Activated CD4-positive, alpha-beta T cell treated with anti-CD3 and anti-CD28 coated beads, Interleukin-2, amount 10 ng/mL, durations not matched to agents 7 days and 5 days (primary cell): ENCODE data around the gene CORO2A. TPM values are rescaled to one million over a fixed set of nuclear protein-coding genes. Genes with fewer than 3 reads are reported as not detected.
"Not testable (repeated sequence)": the region's sequence is repeated elsewhere in the genome, so short reads cannot be mapped to it uniquely, and the experiment has no call there.

Source experiments
- CTCF ChIA-PET: fragments of 350-600 bp; sonication (Branson Sonifier 250); formaldehyde crosslinking; loops from one replicate; lab custom pipeline; 2021; ENCODE audit warnings: antibody characterized with exemption; lab: Charles Lee
- POLR2A ChIA-PET: fragments of 350-600 bp; sonication (Branson Sonifier 250); formaldehyde crosslinking; loops from one replicate; lab custom pipeline; 2021; ENCODE audit warnings: antibody characterized with exemption; lab: Charles Lee
- DNase-seq: peaks from one replicate; pipeline ENCODE4 v3.0.0-alpha.2; 2020
- H3K27ac Mint-ChIP-seq: one replicate; pipeline ENCODE4 v1.8.0; 2021; ENCODE audit warnings: mild to moderate bottlenecking, moderate library complexity, mixed read lengths
- H3K27me3 Mint-ChIP-seq: one replicate; pipeline ENCODE4 v1.8.0; 2021; ENCODE audit warnings: mixed read lengths
- H3K36me3 Mint-ChIP-seq: one replicate; pipeline ENCODE4 v1.8.0; 2021; ENCODE audit warnings: low read depth, mixed read lengths
- H3K4me1 Mint-ChIP-seq: one replicate; pipeline ENCODE4 v1.8.0; 2021; ENCODE audit warnings: mixed read lengths
- H3K4me3 Mint-ChIP-seq: one replicate; pipeline ENCODE4 v1.8.0; 2021; ENCODE audit warnings: mild to moderate bottlenecking, moderate library complexity, mixed read lengths
- H3K9me3 Mint-ChIP-seq: one replicate; pipeline ENCODE4 v1.8.0; 2021; ENCODE audit warnings: mixed read lengths
- total RNA-seq, 2 experiments: library from RNA; stranded (reverse); gene quantifications; one replicate each; pipeline ENCODE4 v1.2.3, GENCODE V29; 2021

Gene CORO2A
- total RNA-seq, 2 experiments from 2014 or later, result 7.2 to 8.2 TPM

DNA sequence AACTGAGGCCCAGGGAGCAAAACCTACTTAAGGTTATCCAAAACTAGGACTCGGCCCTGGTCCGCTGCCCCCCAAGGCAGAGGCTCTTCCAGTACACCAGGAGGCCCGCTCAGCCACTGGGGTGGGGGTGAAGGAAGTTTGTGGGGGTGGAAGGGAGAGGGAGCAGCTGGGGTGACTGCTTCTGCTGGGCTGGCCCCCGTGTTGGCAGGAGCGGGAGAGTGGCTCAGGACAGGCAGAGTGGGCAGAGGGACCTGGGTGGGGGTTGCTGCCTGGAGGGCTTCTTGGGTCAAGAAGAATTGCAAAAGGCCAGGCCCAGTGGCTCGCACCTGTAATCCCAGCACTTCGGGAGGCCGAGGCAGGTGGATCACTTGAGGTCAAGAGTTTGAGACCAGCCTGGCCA is 65.2 kb downstream of the CORO2A start:
- ChIA-PET POLR2A (no interaction called here), CTCF (interaction anchor here (0.6 to 1.0 kb wide), 3 partner anchors 18 to 29 kb away, joined by 3 to 4 read pairs (median 3); no protein-coding TSS in a partner anchor)
- Mint-ChIP-seq H3K4me1 (peaks cover 9% of the 10 kb centered on the region), H3K4me3 (no peak overlapping the region), H3K9me3 (no peaks in the 10 kb centered on the region), H3K27me3 (no peaks in the 10 kb centered on the region), H3K27ac (no peak overlapping the region), H3K36me3 (peaks cover 13% of the 10 kb centered on the region)
- no peak for DNase-seq

DNA sequence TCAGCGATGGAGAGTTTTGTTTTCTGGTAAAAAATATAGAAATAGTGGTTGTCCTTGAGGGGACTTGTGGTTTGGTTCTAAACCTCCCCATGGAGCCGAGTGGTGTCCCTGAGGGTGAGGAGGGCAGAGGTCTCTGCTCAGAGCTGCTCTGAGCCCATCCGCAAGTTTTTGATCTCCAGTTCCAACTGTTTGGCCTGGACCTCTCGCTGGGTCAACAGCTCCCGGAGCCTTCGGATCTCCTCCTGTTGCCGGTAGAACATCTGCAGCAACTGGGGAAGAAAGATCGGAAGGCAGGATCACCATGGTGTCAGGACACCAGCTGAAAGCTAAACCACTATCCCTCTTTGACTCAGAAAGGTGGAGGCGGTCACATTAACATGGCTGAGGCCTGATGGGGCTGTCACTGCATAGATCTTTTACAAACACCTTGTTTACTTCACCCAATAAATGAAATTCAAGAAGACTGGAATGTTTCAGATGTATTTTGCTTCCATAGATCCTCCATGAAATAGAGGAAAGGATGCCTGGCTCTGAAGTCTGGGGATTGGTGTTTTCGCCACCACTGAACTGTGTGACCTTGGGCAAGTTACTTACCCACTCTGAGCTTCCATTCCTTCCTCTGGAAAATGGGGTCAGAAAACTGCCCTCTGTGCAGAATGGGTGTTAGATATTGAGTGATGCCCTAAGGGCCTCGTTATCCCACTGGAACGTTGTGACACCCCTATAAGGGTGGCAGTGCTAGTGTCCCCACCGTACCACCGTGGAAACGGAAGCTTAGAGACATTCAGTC is 67.6 kb downstream of the CORO2A start:
- Mint-ChIP-seq H3K27me3 (no peaks in the 10 kb centered on the region), H3K4me3 (no peak overlapping the region), H3K9me3 (no peaks in the 10 kb centered on the region), H3K27ac (no peak overlapping the region), H3K36me3 (peaks cover 13% of the 10 kb centered on the region), H3K4me1 (peaks cover 32% of the 10 kb centered on the region)
- CTCF ChIA-PET, result interaction anchor here (0.6 to 1.0 kb wide), 3 partner anchors 8 to 98 kb away, joined by 3 to 4 read pairs (median 3); no protein-coding TSS in a partner anchor
- DNase-seq, result no peak
- POLR2A ChIA-PET, result no interaction called here

DNA sequence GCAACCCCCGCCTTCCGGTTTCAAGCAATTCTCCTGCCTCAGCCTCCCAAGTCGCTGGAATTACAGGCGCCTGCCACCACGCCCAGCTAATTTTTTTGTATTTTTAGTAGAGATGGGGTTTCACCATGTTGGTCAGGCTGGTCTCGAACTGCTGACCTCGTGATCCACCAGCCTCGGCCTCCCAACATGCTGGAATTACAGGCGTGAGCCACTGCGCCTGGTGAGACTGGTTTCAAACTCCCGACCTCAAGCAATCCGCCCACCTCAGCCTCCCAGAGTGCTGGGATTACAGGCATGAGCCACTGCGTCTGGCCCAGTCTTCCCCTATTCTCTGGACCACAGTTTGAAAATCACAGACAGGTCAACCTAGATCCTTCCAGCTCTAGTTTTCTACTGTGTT is 68.3 kb downstream of the CORO2A start:
- peaks cover 31% of the 10 kb centered on the region for H3K4me1 Mint-ChIP-seq
- DNase-seq, H3K9me3 Mint-ChIP-seq, H3K4me3 Mint-ChIP-seq, H3K27ac Mint-ChIP-seq, POLR2A ChIA-PET, H3K27me3 Mint-ChIP-seq: not testable (repeated sequence)
- CTCF ChIA-PET, result interaction anchor here (0.6 to 1.0 kb wide), 3 partner anchors 8 to 97 kb away, joined by 3 to 4 read pairs (median 3); no protein-coding TSS in a partner anchor
- H3K36me3 Mint-ChIP-seq, result peaks cover 16% of the 10 kb centered on the region

DNA sequence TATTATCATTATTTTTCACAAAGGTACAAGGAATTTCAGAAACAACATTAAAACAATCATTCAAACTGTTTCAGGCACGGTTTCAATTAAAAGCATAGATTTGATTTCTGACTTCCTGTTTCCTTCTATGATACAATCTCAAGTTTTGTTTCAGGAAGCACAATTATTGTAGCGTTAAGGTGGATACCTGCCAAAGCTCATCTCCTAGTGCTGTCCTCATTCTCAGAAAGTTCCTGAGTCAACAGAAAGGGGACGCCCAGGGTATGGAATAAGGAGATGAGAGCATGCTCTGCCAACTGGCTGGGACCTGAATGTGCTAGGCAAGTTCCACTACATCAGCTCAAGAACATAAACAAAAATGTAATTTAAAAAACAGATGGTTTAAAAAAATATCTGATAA is 71.4 kb downstream of the CORO2A start:
- no peak for DNase-seq
- Mint-ChIP-seq H3K27ac (peak overlapping the region; percentile 97), H3K4me3 (peak overlapping the region; percentile 85), H3K4me1 (peaks cover 44% of the 10 kb centered on the region), H3K36me3 (peaks cover 23% of the 10 kb centered on the region), H3K27me3 (no peaks in the 10 kb centered on the region), H3K9me3 (no peaks in the 10 kb centered on the region)
- POLR2A ChIA-PET, result interaction anchor here (0.8 kb wide), 1 partner anchor 23 kb away, joined by 3 read pairs; no protein-coding TSS in a partner anchor
- CTCF ChIA-PET, result interaction anchor here (0.8 to 2.3 kb wide), 5 partner anchors 11 to 49 kb away, joined by 3 to 11 read pairs (median 4); no protein-coding TSS in a partner anchor

DNA sequence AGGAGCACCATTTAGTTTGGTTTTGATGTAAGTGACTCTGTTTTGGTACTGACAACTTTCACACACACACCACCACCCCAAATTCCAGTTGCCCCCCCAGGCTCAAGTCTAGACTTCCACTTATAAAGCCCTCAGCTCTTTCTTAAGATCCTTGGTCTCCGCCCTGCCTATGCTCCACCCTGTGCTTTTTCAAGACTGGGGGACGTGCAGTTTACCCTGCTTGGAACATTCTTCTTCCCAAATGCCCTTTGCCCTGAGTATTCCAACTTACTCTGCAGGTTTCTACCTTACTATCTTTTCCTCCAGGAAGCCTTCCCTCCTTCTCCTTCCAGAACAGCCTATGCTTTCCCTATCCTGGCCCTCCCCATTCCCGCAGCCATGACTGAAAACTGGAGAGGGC is 72.0 kb downstream of the CORO2A start:
- Mint-ChIP-seq H3K27me3 (no peaks in the 10 kb centered on the region), H3K4me1 (peaks cover 46% of the 10 kb centered on the region), H3K4me3 (peak overlapping the region; percentile 85), H3K27ac (peak overlapping the region; percentile 97), H3K9me3 (no peaks in the 10 kb centered on the region), H3K36me3 (peaks cover 25% of the 10 kb centered on the region)
- ChIA-PET CTCF (interaction anchor here (0.5 to 1.4 kb wide), 2 partner anchors 14 to 138 kb away, joined by 4 to 5 read pairs; no protein-coding TSS in a partner anchor), POLR2A (interaction anchor here (0.8 kb wide), 1 partner anchor 22 kb away, joined by 3 read pairs; no protein-coding TSS in a partner anchor)
- DNase-seq, result no peak

DNA sequence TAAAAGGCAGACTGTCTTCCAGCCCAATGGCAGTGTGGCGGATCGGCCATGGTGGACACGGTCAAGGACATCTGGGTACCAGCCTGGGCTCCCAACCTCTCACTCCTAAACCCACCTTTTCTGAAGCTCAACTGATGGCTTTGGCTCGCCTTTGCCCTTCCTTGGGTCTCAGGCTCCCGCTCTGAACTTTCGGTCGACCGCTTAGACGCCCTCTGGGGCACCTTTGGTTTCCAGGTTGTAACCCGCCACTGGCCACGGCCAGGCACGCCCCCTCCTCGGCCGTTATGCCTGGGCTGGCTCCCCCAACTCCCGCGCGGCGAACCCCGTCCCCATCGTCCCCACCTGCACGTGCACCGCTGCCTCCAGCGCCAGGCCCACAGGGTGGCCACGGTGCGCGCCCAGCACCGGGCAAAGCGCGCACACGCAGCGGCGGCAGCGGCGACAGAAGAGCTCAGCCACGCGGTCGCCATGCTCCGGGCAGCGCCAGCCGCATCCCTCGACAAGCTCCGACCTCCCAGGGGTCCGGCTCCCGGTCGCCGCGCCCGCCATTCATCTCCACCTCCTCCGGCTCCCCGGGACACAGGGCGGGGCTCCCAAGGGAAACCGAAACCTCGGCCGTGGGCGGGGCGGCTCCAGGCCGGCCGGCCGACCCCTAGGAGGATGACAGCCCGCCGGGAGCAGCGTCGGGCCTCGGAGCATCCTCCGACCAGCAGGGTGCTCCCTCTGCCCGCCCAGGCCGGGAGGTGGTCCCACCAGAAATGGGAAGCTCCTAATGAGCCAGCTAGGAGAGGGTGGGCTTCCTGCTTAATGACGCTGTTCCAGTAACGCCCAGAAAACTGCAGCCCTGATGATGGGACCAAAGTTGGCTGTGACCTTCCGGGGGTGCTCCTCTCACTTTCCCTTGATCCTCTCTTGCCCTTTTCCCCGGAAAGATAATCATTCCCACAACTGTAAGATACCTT is 73.5 kb downstream of the CORO2A start, which contains the start of gene TRIM14:
TSS of gene TRIM14 (minus strand) at position 583 of the 962 bp plus-strand sequence. CDS start at position 549, 34 bp downstream.
- H3K4me3 Mint-ChIP-seq, result peak within 1 kb of the TSS; percentile 85
- H3K4me1 Mint-ChIP-seq, result peaks cover 53% of the 10 kb centered on the region
- POLR2A ChIA-PET, result no interaction called here
- peak; percentile 71 for DNase-seq
- no peaks in the 10 kb centered on the region for H3K27me3 Mint-ChIP-seq
- peak within 1 kb of the TSS; percentile 97 for H3K27ac Mint-ChIP-seq
- H3K9me3 Mint-ChIP-seq, result no peaks in the 10 kb centered on the region
- peaks cover 21% of the 10 kb centered on the region for H3K36me3 Mint-ChIP-seq
- CTCF ChIA-PET, result interaction anchor here (0.7 to 3.0 kb wide), 19 partner anchors 9 to 195 kb away, joined by 3 to 18 read pairs (median 4); partner anchors contain the start of genes CORO2A, NANS and TBC1D2

DNA sequence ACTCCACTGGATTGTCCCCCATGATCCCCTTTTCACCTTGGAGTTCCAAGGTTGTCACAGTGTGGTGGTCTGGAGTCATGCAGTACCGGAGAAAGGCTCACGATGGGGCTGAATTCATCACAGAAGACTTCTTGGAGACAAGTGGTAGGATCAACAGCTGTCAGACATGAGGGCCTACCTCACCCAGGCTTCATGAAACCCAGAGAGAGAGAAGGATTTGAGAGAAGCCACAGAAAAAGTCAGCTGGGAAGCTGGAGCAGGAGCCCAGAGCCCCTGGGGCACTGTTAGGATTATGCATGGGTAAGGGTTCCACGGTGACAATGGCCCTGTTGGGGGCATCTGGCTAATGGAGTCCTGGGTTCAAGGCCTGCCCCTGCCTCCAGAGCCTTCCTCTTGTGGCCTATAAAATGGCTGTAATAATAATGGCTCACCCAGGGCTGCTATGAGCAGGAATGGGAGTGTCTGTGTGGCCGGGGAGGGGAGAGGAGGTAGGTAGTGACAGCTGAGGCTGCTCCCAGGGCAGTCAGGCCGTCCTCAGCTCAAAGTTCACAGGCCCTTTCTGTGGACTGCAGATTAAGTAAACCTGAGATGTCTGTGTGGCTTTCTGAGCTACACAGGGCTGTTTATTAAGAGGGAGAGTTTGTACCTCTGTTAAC is 74.3 kb downstream of the CORO2A start:
- Mint-ChIP-seq H3K9me3 (no peaks in the 10 kb centered on the region), H3K4me3 (peak overlapping the region; percentile 85), H3K4me1 (peaks cover 60% of the 10 kb centered on the region), H3K27ac (peak overlapping the region; percentile 97), H3K27me3 (no peaks in the 10 kb centered on the region), H3K36me3 (peaks cover 23% of the 10 kb centered on the region)
- DNase-seq, result peak; percentile 73
- POLR2A ChIA-PET, result no interaction called here
- CTCF ChIA-PET, result interaction anchor here (0.6 to 3.0 kb wide), 20 partner anchors 8 to 195 kb away, joined by 3 to 18 read pairs (median 4); partner anchors contain the start of genes CORO2A and TBC1D2

DNA sequence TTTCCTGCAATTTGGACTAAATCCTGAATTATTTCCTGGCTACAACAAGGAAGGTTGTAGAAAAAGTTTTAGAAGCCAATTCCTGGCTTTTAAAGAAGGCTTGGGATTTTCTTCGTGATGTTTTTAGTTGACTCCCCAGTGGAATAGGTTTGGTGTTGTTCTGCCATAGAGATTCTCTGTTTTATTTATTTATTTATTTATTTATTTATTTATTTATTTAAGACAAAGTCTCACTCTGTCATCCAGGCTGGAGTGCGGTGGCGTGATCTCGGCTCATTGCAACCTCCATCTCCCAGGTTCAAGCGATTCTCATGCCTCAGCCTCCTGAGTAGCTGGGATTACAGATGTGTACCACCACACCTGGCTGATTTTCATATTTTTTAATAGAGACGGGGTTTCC is 75.3 kb downstream of the CORO2A start:
- H3K36me3 Mint-ChIP-seq, result peaks cover 28% of the 10 kb centered on the region
- CTCF ChIA-PET, result interaction anchor here (1.4 to 3.0 kb wide), 3 partner anchors 8 to 139 kb away, joined by 4 to 18 read pairs (median 11); partner anchors contain the start of gene TBC1D2
- DNase-seq, H3K27me3 Mint-ChIP-seq, POLR2A ChIA-PET, H3K9me3 Mint-ChIP-seq: not testable (repeated sequence)
- peaks cover 63% of the 10 kb centered on the region for H3K4me1 Mint-ChIP-seq
- peak overlapping the region; percentile 85 for H3K4me3 Mint-ChIP-seq
- H3K27ac Mint-ChIP-seq, result peak overlapping the region; percentile 97

DNA sequence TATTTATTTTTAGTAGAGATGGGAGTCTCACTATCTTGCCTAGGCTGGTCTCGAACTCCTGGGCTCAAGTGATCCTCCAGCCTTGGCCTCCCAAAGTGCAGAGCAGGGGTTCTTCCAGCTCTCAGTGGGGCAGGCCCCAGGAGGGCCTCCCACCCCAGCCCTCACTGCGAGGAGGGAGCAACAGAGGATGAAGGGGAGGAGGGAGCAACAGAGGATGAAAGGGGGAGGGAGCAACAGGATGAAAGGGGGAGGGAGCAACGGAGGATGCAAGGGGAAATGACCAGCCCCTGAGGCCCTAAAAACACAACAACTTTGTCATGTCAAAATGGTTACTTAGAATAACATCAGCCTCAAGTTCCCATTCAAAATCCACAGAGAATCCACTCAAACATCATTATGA is 83.4 kb downstream of the CORO2A start:
- peaks cover 85% of the 10 kb centered on the region for H3K36me3 Mint-ChIP-seq
- H3K27ac Mint-ChIP-seq, result peak overlapping the region; percentile 96
- no peaks in the 10 kb centered on the region for H3K27me3 Mint-ChIP-seq
- peaks cover 4% of the 10 kb centered on the region for H3K9me3 Mint-ChIP-seq
- POLR2A ChIA-PET, result no interaction called here
- DNase-seq, result no peak
- CTCF ChIA-PET, result interaction anchor here (0.6 to 2.6 kb wide), 8 partner anchors 8 to 713 kb away, joined by 3 to 8 read pairs (median 4); partner anchors contain the start of gene TRIM14
- peaks cover 90% of the 10 kb centered on the region for H3K4me1 Mint-ChIP-seq
- H3K4me3 Mint-ChIP-seq, result peak overlapping the region; percentile 55

DNA sequence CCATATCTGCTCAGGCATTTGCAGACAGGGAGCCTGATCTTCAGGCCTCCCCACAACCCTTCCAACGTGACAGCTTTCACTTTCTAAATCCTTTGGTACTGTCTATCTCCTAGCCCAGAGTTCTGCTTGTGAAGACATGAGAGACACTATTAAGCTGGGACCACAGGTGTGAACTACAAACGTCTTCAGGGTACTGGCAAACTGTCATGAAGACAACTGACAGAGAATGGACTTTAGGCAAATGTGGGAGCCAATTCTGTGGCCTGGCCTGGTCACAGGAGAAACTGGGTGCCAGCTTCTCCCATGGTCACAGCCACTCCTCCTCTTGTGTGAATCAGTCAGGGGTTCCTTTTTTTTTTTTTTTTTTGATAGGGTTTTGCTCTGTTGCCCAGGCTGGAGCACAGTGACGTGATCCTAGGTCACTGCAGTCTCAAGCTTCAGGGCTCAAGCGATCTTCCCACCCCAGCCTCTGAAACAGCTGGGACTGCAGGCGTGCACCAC is 83.9 kb downstream of the CORO2A start:
- ChIA-PET POLR2A (no interaction called here), CTCF (interaction anchor here (0.6 to 2.6 kb wide), 8 partner anchors 9 to 713 kb away, joined by 3 to 8 read pairs (median 4); partner anchors contain the start of gene TRIM14)
- Mint-ChIP-seq H3K4me1 (peaks cover 91% of the 10 kb centered on the region), H3K27ac (peak overlapping the region; percentile 96), H3K27me3 (no peaks in the 10 kb centered on the region), H3K9me3 (peaks cover 4% of the 10 kb centered on the region), H3K36me3 (peaks cover 88% of the 10 kb centered on the region), H3K4me3 (peak overlapping the region; percentile 55)
- DNase-seq, result peak; percentile 73

DNA sequence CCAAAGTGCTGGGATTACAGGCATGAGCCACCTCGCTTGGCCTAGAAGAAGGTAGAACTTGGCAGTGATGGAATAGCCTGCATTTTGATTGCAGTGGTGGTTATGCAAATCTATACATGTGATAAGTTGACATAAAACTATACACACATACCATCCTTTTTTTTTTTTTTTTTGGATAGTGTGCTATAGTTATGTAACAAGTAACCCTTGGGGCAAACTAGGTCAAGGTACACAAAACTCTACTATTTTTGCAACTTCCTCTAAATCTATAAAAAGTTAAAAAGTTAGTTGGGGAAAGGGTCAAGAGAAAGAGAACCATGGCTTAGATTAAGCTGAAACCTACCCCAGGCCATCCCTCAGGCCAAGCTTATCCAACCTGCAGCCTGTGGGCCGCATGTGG is 84.5 kb downstream of the CORO2A start:
- CTCF ChIA-PET, result interaction anchor here (0.6 to 2.6 kb wide), 7 partner anchors 9 to 575 kb away, joined by 3 to 8 read pairs (median 4); partner anchors contain the start of gene TRIM14
- Mint-ChIP-seq H3K4me3 (peak overlapping the region; percentile 55), H3K27me3 (no peaks in the 10 kb centered on the region), H3K9me3 (peaks cover 4% of the 10 kb centered on the region), H3K27ac (peak overlapping the region; percentile 96), H3K4me1 (peaks cover 89% of the 10 kb centered on the region), H3K36me3 (peaks cover 89% of the 10 kb centered on the region)
- DNase-seq, result no peak
- POLR2A ChIA-PET, result interaction anchor here (0.6 kb wide), 1 partner anchor 97 kb away, joined by 5 read pairs; no protein-coding TSS in a partner anchor
